ENCODE data around the gene ERVMER34-1. TPM values are rescaled to one million over a fixed set of nuclear protein-coding genes. Genes with fewer than 3 reads are reported as not detected.
A peak's percentile ranks its signal among the peaks of the same experiment; 100 is the strongest.

ERVMER34-1 gene
- total RNA-seq, 3 donors from 2014 or later, result 1.6 to 2.8 TPM; not detected in 1

GRCh38 chr4:52701207-52701606 lies 50.0 kb downstream of the ERVMER34-1 start:
- no peak for TF ChIP-seq POLR2AphosphoS5 (IDR thresholded peaks at IDR 0.05)
- TF ChIP-seq CTCF (IDR thresholded peaks at IDR 0.05), result no peak
- TF ChIP-seq POLR2A (IDR thresholded peaks at IDR 0.05), result no peak
- intact Hi-C loops (cut with DNase I; ENCODE audit: low total_unique reads), result no loop called here

GRCh38 chr4:52694936-52695335 lies 56.3 kb downstream of the ERVMER34-1 start:
- Histone ChIP-seq H3K27me3 (no peaks in the 10 kb centered on the region), H3K4me3 (no peak overlapping the region), H3K4me1 (peaks cover 0 to 4% of the 10 kb centered on the region in 2 donors), H3K36me3 (no peaks in the 10 kb centered on the region), H3K9me3 (peaks cover 8 to 14% of the 10 kb centered on the region in 2 donors), H3K27ac (peak overlapping the region in 1 of 2 donors; percentile 34)
- no peak for DNase-seq (ENCODE audit: low spot score in 2 of 2)
- TF ChIP-seq POLR2AphosphoS5 (IDR thresholded peaks at IDR 0.05) (no peak), CTCF (IDR thresholded peaks at IDR 0.05) (no peak), POLR2A (IDR thresholded peaks at IDR 0.05) (no peak)
- intact Hi-C loops (cut with DNase I; ENCODE audit: low total_unique reads), result no loop called here

More at GRCh38 chr4:52701207-52701606, 50.0 kb downstream of the ERVMER34-1 start:
- no peaks in the 10 kb centered on the region for H3K9me3 ChIP-seq
- no peak overlapping the region for H3K27ac ChIP-seq
- no peaks in the 10 kb centered on the region for H3K36me3 ChIP-seq
- no peak overlapping the region for H3K4me3 ChIP-seq
- H3K4me1 ChIP-seq, result peaks cover 0 to 4% of the 10 kb centered on the region in 2 donors
- DNase-seq (ENCODE audit: low spot score in 2 of 2), result no peak
- H3K27me3 ChIP-seq, result no peaks in the 10 kb centered on the region

- DNase-seq (ENCODE audit: low spot score in 2 of 2), result no peak
- no peaks in the 10 kb centered on the region for H3K36me3 ChIP-seq
- no peaks in the 10 kb centered on the region for H3K27me3 ChIP-seq
- H3K27ac ChIP-seq, result no peak overlapping the region
- TF ChIP-seq CTCF (IDR thresholded peaks at IDR 0.05) (no peak), POLR2AphosphoS5 (IDR thresholded peaks at IDR 0.05) (no peak), POLR2A (IDR thresholded peaks at IDR 0.05) (no peak)
- H3K4me3 ChIP-seq, result no peak overlapping the region
- peaks cover 0 to 4% of the 10 kb centered on the region in 2 donors for H3K4me1 ChIP-seq
- intact Hi-C loops (cut with DNase I; ENCODE audit: low total_unique reads), result no loop called here
- peaks cover 8 to 14% of the 10 kb centered on the region in 2 donors for H3K9me3 ChIP-seq
Measured at GRCh38 chr4:52693492-52693891, 57.7 kb downstream of the ERVMER34-1 start.

Other genes starting within 250 kb of the ERVMER34-1 start
- gene USP46, start 92.1 kb downstream of the ERVMER34-1 start, total RNA-seq, result 10 to 100 TPM in 2 of 3 donors, 1 to 10 TPM in 1; 8.0 to 16.8 (median 14.1) TPM
- 1 to 10 TPM in 2 of 3 donors, not detected in 1; 3.1 to 4.9 TPM for gene RASL11B, start 110.9 kb upstream of the ERVMER34-1 start, total RNA-seq